HL-60 (cell line): ENCODE measurements around the gene SZRD1.

Experiments used
- CTCF ChIP-seq: IDR thresholded peaks from one replicate; pipeline ENCODE4 v1.5.1; 2011; ENCODE audit warnings: low read length, control low read depth, inconsistent platforms; ENCODE audit not compliant: insufficient read depth
- GABPA ChIP-seq: IDR thresholded peaks from 2 replicates; pipeline ENCODE4 v1.6.1; 2012; ENCODE audit warnings: low read depth

GRCh38 chr1:16420424-16421118, 53.5 kb downstream of the SZRD1 start:
- TF ChIP-seq CTCF: no peak
- TF ChIP-seq GABPA: no peak
